Aorta (tissue), 5 donors: ENCODE measurements around the gene GLB1L2. TPM values are rescaled to one million over a fixed set of nuclear protein-coding genes. Genes with fewer than 3 reads are reported as not detected.

Experiments
- ATAC-seq: fragments of 200-7000 bp; cut with Tn5 transposase; one replicate; pipeline ENCODE4 v1.9.1; 2022; ENCODE audit warnings: moderate library complexity; ENCODE audit not compliant: low FRiP score
- DNase-seq, 2 donors: peaks; one replicate each; pipeline ENCODE4 v3.0.0-alpha.2; 2020
- H3K27ac ChIP-seq, 2 donors: one replicate each; pipeline ENCODE4 v1.5.1; 2013; ENCODE audit warnings: low read length in 2 of 2, mild to moderate bottlenecking in 2 of 2, moderate library complexity in 2 of 2, control low read depth in 1 of 2, inconsistent platforms in 1 of 2, low read depth in 1 of 2
- H3K27me3 ChIP-seq, 2 donors: one replicate each; pipeline ENCODE4 v1.6.1; 2013; ENCODE audit warnings: control low read depth in 1 of 2, low read length in 1 of 2, mild to moderate bottlenecking in 1 of 2, moderate library complexity in 1 of 2; ENCODE audit not compliant: insufficient read depth in 2 of 2, control insufficient read depth in 1 of 2
- H3K36me3 ChIP-seq, 2 donors: one replicate each; pipeline ENCODE4 v1.6.1; 2013; ENCODE audit warnings: control low read depth in 1 of 2, low read length in 1 of 2, mild to moderate bottlenecking in 1 of 2; ENCODE audit not compliant: insufficient read depth in 2 of 2, control insufficient read depth in 1 of 2
- H3K4me1 ChIP-seq, 2 donors: one replicate each; pipeline ENCODE4 v1.6.1; 2013; ENCODE audit warnings: low read length in 2 of 2, control low read depth in 1 of 2, mild to moderate bottlenecking in 1 of 2, moderate library complexity in 1 of 2; ENCODE audit not compliant: insufficient read depth in 2 of 2, control insufficient read depth in 1 of 2
- H3K4me3 ChIP-seq, 2 donors: one replicate each; pipeline ENCODE4 v1.5.1; 2013; ENCODE audit warnings: low read length in 2 of 2, control low read depth in 1 of 2, mild to moderate bottlenecking in 1 of 2
- H3K9me3 ChIP-seq: one replicate; pipeline ENCODE4 v1.6.1; 2013; ENCODE audit warnings: mild to moderate bottlenecking, low read length; ENCODE audit not compliant: control insufficient read depth
- WGBS, 2 donors: extraction: QIAGEN DNeasy Blood & Tissue Kit; methylation state at CpG; one replicate each; pipeline ENCODE4 v1.1.7; 2013; 5-methylcytosine and 5-hydroxymethylcytosine counted together
- intact Hi-C, 2 donors: fragments of 100-400 bp; cut with DNase I; formaldehyde crosslinking; loops; one replicate each; pipeline versions ENCODE4 v1.14.2 to v1.15.0; 2022
- polyA plus RNA-seq, 2 donors: library from polyadenylated mRNA; stranded (reverse); fragments of 200-250 nt; gene quantifications; one replicate each; pipeline ENCODE4 v1.2.3, GENCODE V29; 2013
- total RNA-seq, 2 donors: library from RNA; stranded (reverse); fragmentation: NEBNext Ultra II Directional; extraction: Animal tissue kit (Norgen Biotek cat#: 25700); gene quantifications; one replicate each; pipeline ENCODE4 v1.2.1, GENCODE V29; 2021
- donor health status: healthy with polysubstance abuse.
- donor health status: Bipolar disorder and iron deficiency.
- donor health status: DM: no; HTN: no; CAD: no.
- donor health status: DM: no; HTN: no; CAD: no.
- donor health status: DM: yes; HTN: yes; CAD: no.

GLB1L2 gene
- total and polyA plus RNA-seq, 4 donors: 0.94 to 2.2 (median 1.5) TPM; not detected in 1

- Histone ChIP-seq H3K27ac (no peak overlapping the region), H3K4me3 (no peak overlapping the region), H3K27me3 (no peaks in the 10 kb centered on the region), H3K9me3 (no peaks in the 10 kb centered on the region), H3K4me1 (no peaks in the 10 kb centered on the region), H3K36me3 (no peaks in the 10 kb centered on the region)
- WGBS, 2 donors: 89 to 93% methylated on average over 25 to 27 of the region's 27 CpGs
- peak; percentile 37 for ATAC-seq
- intact Hi-C loops: no loop called here
- no peak for DNase-seq
Observed at GRCh38 chr11:134358165-134358855, 26.5 kb downstream of the GLB1L2 start.

GRCh38 chr11:134358856-134359490, 27.2 kb downstream of the GLB1L2 start:
- WGBS, 2 donors: 88 to 89% methylated on average over 17 to 18 of the region's 18 CpGs
- Histone ChIP-seq H3K27ac (no peak overlapping the region), H3K4me1 (no peaks in the 10 kb centered on the region), H3K4me3 (no peak overlapping the region), H3K36me3 (no peaks in the 10 kb centered on the region), H3K27me3 (no peaks in the 10 kb centered on the region), H3K9me3 (no peaks in the 10 kb centered on the region)
- ATAC-seq: peak; percentile 12
- intact Hi-C loops: no loop called here
- no peak for DNase-seq

- H3K36me3 ChIP-seq: no peaks in the 10 kb centered on the region
- ATAC-seq (no peak), DNase-seq (no peak)
- no peak overlapping the region for H3K27ac ChIP-seq
- intact Hi-C loops: no loop called here
- no peaks in the 10 kb centered on the region for H3K9me3 ChIP-seq
- H3K27me3 ChIP-seq: no peaks in the 10 kb centered on the region
- no peaks in the 10 kb centered on the region for H3K4me1 ChIP-seq
- no peak overlapping the region for H3K4me3 ChIP-seq
- 85 to 87% methylated on average over 10 of the region's 10 CpGs for WGBS, 2 donors
Observed at GRCh38 chr11:134359646-134360045, 27.9 kb downstream of the GLB1L2 start.

GRCh38 chr11:134360050-134360835, 28.5 kb downstream of the GLB1L2 start:
- no peaks in the 10 kb centered on the region for H3K4me1 ChIP-seq
- H3K27me3 ChIP-seq: no peaks in the 10 kb centered on the region
- no peak for ATAC-seq
- no peaks in the 10 kb centered on the region for H3K36me3 ChIP-seq
- H3K4me3 ChIP-seq: no peak overlapping the region
- WGBS, 2 donors: 22 to 23% methylated on average over 30 of the region's 30 CpGs
- no peak overlapping the region for H3K27ac ChIP-seq
- H3K9me3 ChIP-seq: no peaks in the 10 kb centered on the region
- DNase-seq: peak; percentile 78 to 90
- intact Hi-C loops: no loop called here

- peak; percentile 35 to 59 for DNase-seq
- 89 to 90% methylated on average over 26 of the region's 26 CpGs for WGBS, 2 donors
- intact Hi-C loops: no loop called here
- Histone ChIP-seq H3K4me1 (no peaks in the 10 kb centered on the region), H3K9me3 (no peaks in the 10 kb centered on the region), H3K4me3 (no peak overlapping the region), H3K27ac (no peak overlapping the region), H3K36me3 (no peaks in the 10 kb centered on the region), H3K27me3 (no peaks in the 10 kb centered on the region)
- no peak for ATAC-seq
Observed at GRCh38 chr11:134361661-134362060, 29.9 kb downstream of the GLB1L2 start.

GRCh38 chr11:134362192-134362901, 30.6 kb downstream of the GLB1L2 start:
- peak; percentile 28 to 69 for DNase-seq
- no peak for ATAC-seq
- Histone ChIP-seq H3K4me1 (no peaks in the 10 kb centered on the region), H3K4me3 (no peak overlapping the region), H3K9me3 (no peaks in the 10 kb centered on the region), H3K27ac (no peak overlapping the region), H3K36me3 (no peaks in the 10 kb centered on the region), H3K27me3 (no peaks in the 10 kb centered on the region)
- intact Hi-C loops: no loop called here
- 89 to 90% methylated on average over 31 to 32 of the region's 32 CpGs for WGBS, 2 donors

- H3K27me3 ChIP-seq: no peaks in the 10 kb centered on the region
- no peaks in the 10 kb centered on the region for H3K4me1 ChIP-seq
- H3K27ac ChIP-seq: no peak overlapping the region
- DNase-seq (peak; percentile 26 to 59), ATAC-seq (no peak)
- H3K4me3 ChIP-seq: no peak overlapping the region
- H3K9me3 ChIP-seq: no peaks in the 10 kb centered on the region
- intact Hi-C loops: no loop called here
- WGBS, 2 donors: 88 to 90% methylated on average over 9 of the region's 9 CpGs
- H3K36me3 ChIP-seq: no peaks in the 10 kb centered on the region
Observed at GRCh38 chr11:134363161-134363560, 31.4 kb downstream of the GLB1L2 start.

GRCh38 chr11:134363592-134363991, 31.8 kb downstream of the GLB1L2 start:
- H3K9me3 ChIP-seq: no peaks in the 10 kb centered on the region
- peak in 1 of 2 donors; percentile 27 for DNase-seq
- H3K27me3 ChIP-seq: no peaks in the 10 kb centered on the region
- no peak overlapping the region for H3K4me3 ChIP-seq
- no peaks in the 10 kb centered on the region for H3K36me3 ChIP-seq
- WGBS, 2 donors: 74 to 79% methylated on average over 7 of the region's 7 CpGs
- no peak overlapping the region for H3K27ac ChIP-seq
- ATAC-seq: no peak
- intact Hi-C loops: no loop called here
- H3K4me1 ChIP-seq: no peaks in the 10 kb centered on the region
